ENCODE results near the gene HERC4.

HERC4 gene

GRCh38 chr10:68108653-68109052, 33.6 kb upstream of the HERC4 start:
- H4K20me1 ChIP-seq = no peaks in the 10 kb centered on the region
- TF ChIP-seq Cebpa-rat (IDR thresholded peaks at IDR 0.05) = no peak
- H3K4me2 ChIP-seq = no peak overlapping the region
- H3K27me3 ChIP-seq = no peaks in the 10 kb centered on the region
- no peaks in the 10 kb centered on the region for H3K9me3 ChIP-seq
- no peaks in the 10 kb centered on the region for H3K36me3 ChIP-seq
- H3K4me3 ChIP-seq = no peak overlapping the region
- H3K9ac ChIP-seq = no peak overlapping the region
- no peaks in the 10 kb centered on the region for H3K4me1 ChIP-seq
- no peak overlapping the region for H3K27ac ChIP-seq

- TF ChIP-seq Cebpa-rat (IDR thresholded peaks at IDR 0.05) = no peak
- H3K4me3 ChIP-seq = no peak overlapping the region
- no peak overlapping the region for H3K27ac ChIP-seq
- H3K9me3 ChIP-seq = no peaks in the 10 kb centered on the region
- no peaks in the 10 kb centered on the region for H4K20me1 ChIP-seq
- no peaks in the 10 kb centered on the region for H3K4me1 ChIP-seq
- no peak overlapping the region for H3K4me2 ChIP-seq
- H3K36me3 ChIP-seq = no peaks in the 10 kb centered on the region
- no peak overlapping the region for H3K9ac ChIP-seq
- no peaks in the 10 kb centered on the region for H3K27me3 ChIP-seq
Measured at GRCh38 chr10:68108051-68108450, 33.0 kb upstream of the HERC4 start.

- no peak for TF ChIP-seq Cebpa-rat (IDR thresholded peaks at IDR 0.05)
- H4K20me1 ChIP-seq = no peaks in the 10 kb centered on the region
- no peak overlapping the region for H3K9ac ChIP-seq
- no peaks in the 10 kb centered on the region for H3K9me3 ChIP-seq
- no peaks in the 10 kb centered on the region for H3K36me3 ChIP-seq
- no peaks in the 10 kb centered on the region for H3K27me3 ChIP-seq
- H3K4me2 ChIP-seq = no peak overlapping the region
- H3K27ac ChIP-seq = no peak overlapping the region
- no peak overlapping the region for H3K4me3 ChIP-seq
- H3K4me1 ChIP-seq = no peaks in the 10 kb centered on the region
Measured at GRCh38 chr10:68107651-68108050, 32.6 kb upstream of the HERC4 start.

- H3K27ac ChIP-seq = no peak overlapping the region
- H3K9ac ChIP-seq = no peak overlapping the region
- no peak overlapping the region for H3K4me2 ChIP-seq
Measured at GRCh38 chr10:68106656-68107055, 31.6 kb upstream of the HERC4 start.

GRCh38 chr10:68105820-68106219, 30.7 kb upstream of the HERC4 start:
- H3K4me1 ChIP-seq = no peaks in the 10 kb centered on the region
- TF ChIP-seq Cebpa-rat (IDR thresholded peaks at IDR 0.05) = no peak
- no peaks in the 10 kb centered on the region for H3K36me3 ChIP-seq
- no peak overlapping the region for H3K27ac ChIP-seq
- H4K20me1 ChIP-seq = no peaks in the 10 kb centered on the region
- no peak overlapping the region for H3K9ac ChIP-seq
- no peak overlapping the region for H3K4me3 ChIP-seq
- H3K27me3 ChIP-seq = no peaks in the 10 kb centered on the region
- no peaks in the 10 kb centered on the region for H3K9me3 ChIP-seq
- no peak overlapping the region for H3K4me2 ChIP-seq

More at GRCh38 chr10:68106656-68107055, 31.6 kb upstream of the HERC4 start:
- H3K9me3 ChIP-seq = no peaks in the 10 kb centered on the region
- no peak overlapping the region for H3K4me3 ChIP-seq
- H3K27me3 ChIP-seq = no peaks in the 10 kb centered on the region
- no peak for TF ChIP-seq Cebpa-rat (IDR thresholded peaks at IDR 0.05)
- H4K20me1 ChIP-seq = no peaks in the 10 kb centered on the region
- no peaks in the 10 kb centered on the region for H3K4me1 ChIP-seq
- H3K36me3 ChIP-seq = no peaks in the 10 kb centered on the region

GRCh38 chr10:68103901-68104300, 28.8 kb upstream of the HERC4 start:
- TF ChIP-seq Cebpa-rat (IDR thresholded peaks at IDR 0.05) = no peak
- no peaks in the 10 kb centered on the region for H3K9me3 ChIP-seq
- H3K27ac ChIP-seq = no peak overlapping the region
- no peaks in the 10 kb centered on the region for H3K36me3 ChIP-seq
- H3K4me1 ChIP-seq = no peaks in the 10 kb centered on the region
- no peak overlapping the region for H3K4me2 ChIP-seq
- no peaks in the 10 kb centered on the region for H4K20me1 ChIP-seq
- H3K27me3 ChIP-seq = no peaks in the 10 kb centered on the region
- H3K9ac ChIP-seq = no peak overlapping the region
- no peak overlapping the region for H3K4me3 ChIP-seq

- no peak for TF ChIP-seq Cebpa-rat (IDR thresholded peaks at IDR 0.05)
- no peaks in the 10 kb centered on the region for H3K27me3 ChIP-seq
- no peaks in the 10 kb centered on the region for H4K20me1 ChIP-seq
- H3K9me3 ChIP-seq = no peaks in the 10 kb centered on the region
- no peak overlapping the region for H3K4me2 ChIP-seq
- H3K9ac ChIP-seq = no peak overlapping the region
- no peaks in the 10 kb centered on the region for H3K36me3 ChIP-seq
- no peak overlapping the region for H3K27ac ChIP-seq
- no peaks in the 10 kb centered on the region for H3K4me1 ChIP-seq
- H3K4me3 ChIP-seq = no peak overlapping the region
Measured at GRCh38 chr10:68103261-68103878, 28.3 kb upstream of the HERC4 start.

- H3K4me3 ChIP-seq = no peak overlapping the region
- no peak overlapping the region for H3K27ac ChIP-seq
- no peak overlapping the region for H3K9ac ChIP-seq
- no peaks in the 10 kb centered on the region for H3K4me1 ChIP-seq
- H3K9me3 ChIP-seq = no peaks in the 10 kb centered on the region
- H3K36me3 ChIP-seq = no peaks in the 10 kb centered on the region
- no peak for TF ChIP-seq Cebpa-rat (IDR thresholded peaks at IDR 0.05)
- no peaks in the 10 kb centered on the region for H4K20me1 ChIP-seq
- no peak overlapping the region for H3K4me2 ChIP-seq
- no peaks in the 10 kb centered on the region for H3K27me3 ChIP-seq
Measured at GRCh38 chr10:68101066-68101465, 26.0 kb upstream of the HERC4 start.

- Histone ChIP-seq H3K4me1 (no peaks in the 10 kb centered on the region), H3K9ac (no peak overlapping the region), H3K27ac (no peak overlapping the region), H3K36me3 (no peaks in the 10 kb centered on the region), H3K4me2 (no peak overlapping the region), H3K9me3 (no peaks in the 10 kb centered on the region), H4K20me1 (no peaks in the 10 kb centered on the region), H3K27me3 (no peaks in the 10 kb centered on the region), H3K4me3 (no peak overlapping the region)
- TF ChIP-seq Cebpa-rat (IDR thresholded peaks at IDR 0.05) = no peak
Measured at GRCh38 chr10:68099736-68100135, 24.7 kb upstream of the HERC4 start.

GRCh38 chr10:68096913-68097516, 21.9 kb upstream of the HERC4 start:
- H3K4me1 ChIP-seq = no peaks in the 10 kb centered on the region
- TF ChIP-seq Cebpa-rat (IDR thresholded peaks at IDR 0.05) = no peak
- no peaks in the 10 kb centered on the region for H3K36me3 ChIP-seq
- H3K4me2 ChIP-seq = no peak overlapping the region
- no peak overlapping the region for H3K9ac ChIP-seq
- H3K27ac ChIP-seq = no peak overlapping the region
- H3K9me3 ChIP-seq = peaks cover 4% of the 10 kb centered on the region; the same call in 1 of the 2 replicates
- H3K27me3 ChIP-seq = no peaks in the 10 kb centered on the region
- H4K20me1 ChIP-seq = no peaks in the 10 kb centered on the region
- no peak overlapping the region for H3K4me3 ChIP-seq
